GM12878 (cell line): ENCODE data around the gene SMIM44. TPM values are rescaled to one million over a fixed set of nuclear protein-coding genes. Genes with fewer than 3 reads are reported as not detected.

ENCODE experiments used
- ATAC-seq: fragments of 200-7000 bp; cut with Tn5 transposase; 3 replicates; pipeline ENCODE4 v1.9.1; 2020; ENCODE audit warnings: mild to moderate bottlenecking, moderate library complexity
- BruUV-seq: library from RNA; stranded (reverse); fragments of 400-500 nt; replicated peaks from 2 replicates; lab custom pipeline; 2021; lab: Mats Ljungman, UMichigan
- CTCF ChIA-PET: fragments of 300-600 bp; sonication (Branson Sonifier 250); formaldehyde crosslinking; extraction: SDS; loops from one replicate; lab custom pipeline; 2021; ENCODE audit warnings: inconsistent platforms; lab: Yijun Ruan, JAX
- POLR2A ChIA-PET: fragments of 350-600 bp; formaldehyde crosslinking; extraction: SDS; loops from one replicate; lab custom pipeline; 2021; ENCODE audit warnings: inconsistent platforms; lab: Charles Lee
- RAD21 ChIA-PET: fragments of 300-600 bp; sonication (Branson Sonifier 250); formaldehyde crosslinking; loops from one replicate; lab custom pipeline; 2023; ENCODE audit warnings: antibody characterized with exemption; ENCODE audit not compliant: unreplicated experiment; lab: Charles Lee
- SMC1A ChIA-PET: fragments of 300-600 bp; sonication (Branson Sonifier 250); formaldehyde crosslinking; loops from one replicate; lab custom pipeline; 2023; ENCODE audit not compliant: unreplicated experiment, uncharacterized antibody; lab: Charles Lee
- DNase-seq: peaks from one replicate; pipeline ENCODE4 v3.0.0-alpha.2; 2011; ENCODE audit warnings: low read depth, low spot score
- FAIRE-seq: peaks from 3 replicates; lab custom pipeline; 2011; peaks lifted over from hg19 to GRCh38; lab: Jason Lieb, UNC
- H2AFZ ChIP-seq: 2 replicates; pipeline ENCODE4 v1.6.0; 2011; ENCODE audit warnings: low read depth, low read length, control low read depth; ENCODE audit not compliant: control insufficient read depth
- H3K27ac ChIP-seq: 2 replicates; pipeline ENCODE4 v1.5.1; 2011; ENCODE audit warnings: control low read depth; ENCODE audit not compliant: control insufficient read depth, insufficient read depth
- H3K27me3 ChIP-seq, 2 experiments: replicated peaks in 1 of 2; 2 replicates each; pipeline versions ENCODE4 v1.6.0 to v1.6.1; 2011; ENCODE audit warnings: low read length in 1 of 2; ENCODE audit not compliant: control insufficient read depth in 2 of 2, insufficient read depth in 2 of 2
- H3K36me3 ChIP-seq, 2 experiments: 2 replicates each; pipeline ENCODE4 v1.5.1; 2011; ENCODE audit warnings: low read length in 1 of 2; ENCODE audit not compliant: control insufficient read depth in 2 of 2, insufficient read depth in 2 of 2
- H3K4me1 ChIP-seq: 2 replicates; pipeline ENCODE4 v1.6.1; 2011; ENCODE audit warnings: mild to moderate bottlenecking, low read length, moderate library complexity, mixed read lengths; ENCODE audit not compliant: control insufficient read depth, insufficient read depth
- H3K4me2 ChIP-seq: 2 replicates; pipeline ENCODE4 v1.6.0; 2011; ENCODE audit warnings: control low read depth; ENCODE audit not compliant: control insufficient read depth, insufficient read depth
- H3K4me3 ChIP-seq: fragments of 200-600 bp; sonication (generic); 2 replicates; pipeline ENCODE4 v1.5.1; 2016
- H3K79me2 ChIP-seq: 2 replicates; pipeline ENCODE4 v1.6.0; 2011; ENCODE audit warnings: low read length; ENCODE audit not compliant: control insufficient read depth, insufficient read depth
- H3K9ac ChIP-seq: 2 replicates; pipeline ENCODE4 v1.8.0; 2011; ENCODE audit warnings: low read length, control low read depth, mixed read lengths; ENCODE audit not compliant: control insufficient read depth, insufficient read depth
- H3K9me3 ChIP-seq: replicated peaks from 3 replicates; pipeline ENCODE4 v1.5.1; 2011; ENCODE audit warnings: mild to moderate bottlenecking, low read length; ENCODE audit not compliant: control insufficient read depth, insufficient read depth
- H4K20me1 ChIP-seq: 2 replicates; pipeline ENCODE4 v1.6.0; 2011; ENCODE audit not compliant: control insufficient read depth, insufficient read depth
- EZH2 ChIP-seq: IDR thresholded peaks from 2 replicates; pipeline ENCODE4 v1.6.1; 2012; ENCODE audit warnings: low read depth, mild to moderate bottlenecking, control low read depth, inconsistent platforms, low read length, borderline replicate concordance; ENCODE audit not compliant: control insufficient read depth
- IKZF1 ChIP-seq: fragments of 450-650 bp; conservative IDR thresholded peaks from 2 replicates; pipeline ENCODE4 v1.6.1; 2017; ENCODE audit warnings: antibody characterized with exemption, mild to moderate bottlenecking
- JUNB ChIP-seq: IDR thresholded peaks from 2 replicates; pipeline ENCODE4 v1.6.1; 2016; ENCODE audit warnings: antibody characterized with exemption, mild to moderate bottlenecking
- LARP7 ChIP-seq: fragments of 450-650 bp; IDR thresholded peaks from 2 replicates; pipeline ENCODE4 v1.6.1; 2017; ENCODE audit warnings: mild to moderate bottlenecking
- NR2C2 ChIP-seq: IDR thresholded peaks from 2 replicates; pipeline ENCODE4 v1.6.1; 2011; ENCODE audit warnings: borderline replicate concordance, low read depth; ENCODE audit not compliant: control insufficient read depth, insufficient read length
- PML ChIP-seq: IDR thresholded peaks from 2 replicates; pipeline ENCODE4 v1.6.1; 2012; ENCODE audit warnings: low read length, inconsistent platforms
- SMAD5 ChIP-seq: IDR thresholded peaks from 2 replicates; pipeline ENCODE4 v1.6.1; 2016; ENCODE audit warnings: antibody characterized with exemption, low read depth
- SP1 ChIP-seq: IDR thresholded peaks from one replicate; pipeline ENCODE4 v1.6.1; 2011; ENCODE audit warnings: low read depth, low read length
- TCF7 ChIP-seq: IDR thresholded peaks from 2 replicates; pipeline ENCODE4 v1.6.1; 2014; ENCODE audit warnings: antibody characterized with exemption, borderline replicate concordance
- ZNF207 ChIP-seq: fragments of 450-650 bp; IDR thresholded peaks from 2 replicates; pipeline ENCODE4 v1.6.1; 2014; ENCODE audit warnings: antibody characterized with exemption, mild to moderate bottlenecking, borderline replicate concordance
- ZNF24 ChIP-seq: fragments of 450-650 bp; IDR thresholded peaks from 2 replicates; pipeline ENCODE4 v1.6.1; 2017; ENCODE audit warnings: antibody characterized with exemption, mild to moderate bottlenecking
- ZNF384 ChIP-seq: IDR thresholded peaks from 2 replicates; pipeline ENCODE4 v1.6.1; 2012; ENCODE audit warnings: low read depth, mild to moderate bottlenecking, low read length, improper control_type of control experiment, borderline replicate concordance
- WGBS: methylation state at CpG from one replicate; pipeline ENCODE4 v1.1.6; 2016; ENCODE audit warnings: low lambda C conversion rate; ENCODE audit not compliant: insufficient replicate concordance, insufficient coverage; ENCODE audit errors: missing lambda C conversion rate; 5-methylcytosine and 5-hydroxymethylcytosine counted together
- in situ Hi-C: fragments of 300-500 bp; cut with MboI; formaldehyde crosslinking; loops from 9 replicates; pipeline ENCODE4 v1.14.3; 2018; ENCODE audit warnings: mixed read lengths
- intact Hi-C: fragments of 100-400 bp; cut with micrococcal nuclease; formaldehyde crosslinking; loops from one replicate; pipeline ENCODE4 v1.14.2; 2022; ENCODE audit not compliant: unreplicated experiment
- polyA plus RNA-seq, 11 experiments: library from polyadenylated mRNA; depleted of rRNA in 4 of 11; unstranded in 6 of 11; stranded (reverse) in 5 of 11; fragments of >200 nt; fragmentation: Nextera tagmentation in 4 of 11; fragmentation: Illumina TruSeq in 1 of 11; extraction: Ambion mirVana in 4 of 11; extraction: Trizol in 1 of 11; gene quantifications; 1 replicate in 1 of 11; 2 replicates in 10 of 11; pipeline versions ENCODE4 v1.2.1 to v1.2.3, GENCODE V29; 2011 to 2016; ENCODE audit warnings: inconsistent platforms in 2 of 11, missing spikeins in 2 of 11, low read depth in 1 of 11
- total RNA-seq, 4 experiments: library from RNA; depleted of rRNA in 3 of 4; stranded (reverse); fragments of >200 nt in 3 of 4; fragmentation: Illumina TruSeq in 1 of 4; extraction: Trizol in 1 of 4; gene quantifications; 2 replicates each; pipeline versions ENCODE4 v1.2.1 to v1.2.3, GENCODE V29; 2013 to 2021
- TF ChIP-seq, protein P1 (sequence below): IDR thresholded peaks from 2 replicates; pipeline ENCODE4 v1.6.1; 2012; ENCODE audit warnings: low read length, inconsistent platforms
- TF ChIP-seq, protein P2 (sequence below): fragments of 450-650 bp; formaldehyde crosslinking; IDR thresholded peaks from 2 replicates; pipeline ENCODE4 v1.5.0; 2022; ENCODE audit warnings: mild to moderate bottlenecking, missing genetic modification characterization
- TF ChIP-seq, protein P3 (sequence below): IDR thresholded peaks from 2 replicates; pipeline ENCODE4 v1.6.1; 2012; ENCODE audit warnings: low read depth, low read length, improper control_type of control experiment
- TF ChIP-seq, protein P4 (sequence below): fragments of 450-650 bp; IDR thresholded peaks from 2 replicates; pipeline ENCODE4 v1.6.1; 2018; ENCODE audit warnings: borderline replicate concordance, mild to moderate bottlenecking; ENCODE audit not compliant: partially characterized antibody
- TF ChIP-seq, protein P5 (sequence below): IDR thresholded peaks from 2 replicates; pipeline ENCODE4 v1.6.1; 2011; ENCODE audit warnings: low read depth, mild to moderate bottlenecking, low read length, moderate library complexity, borderline replicate concordance; ENCODE audit errors: extremely low read depth

Gene SMIM44
- total and polyA plus RNA-seq, 10 of the 15 experiments (the other 5 are each of a cell fraction or from before 2014, with no cell fraction given) = not detected

DNA sequence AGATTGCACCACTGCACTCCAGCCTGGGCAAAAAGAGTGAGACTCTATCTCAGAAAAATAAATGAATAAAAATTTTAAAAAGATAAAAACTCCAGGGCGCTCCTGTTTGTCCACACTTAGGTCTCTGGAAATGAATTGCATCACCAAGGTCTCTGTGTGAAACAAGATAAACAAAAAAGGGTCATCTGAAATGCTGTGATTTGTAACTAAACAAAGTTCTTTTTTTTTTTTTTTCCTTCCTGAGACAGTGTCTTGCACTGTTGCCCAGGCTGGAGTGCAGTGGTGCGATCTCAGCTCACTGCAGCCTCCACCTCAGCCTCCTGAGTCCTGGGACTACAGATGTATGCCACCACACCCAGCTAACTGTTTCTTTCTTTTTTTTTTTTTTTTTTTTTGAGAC, 34.4 kb upstream of the SMIM44 start:
- H3K4me3 ChIP-seq = no peak overlapping the region
- ChIA-PET SMC1A (no interaction called here), POLR2A (interaction anchor here (0.6 to 0.7 kb wide), 2 partner anchors 57 to 719 kb away, joined by 4 to 8 read pairs; no protein-coding TSS in a partner anchor), CTCF (interaction anchor here (1.4 kb wide), 1 partner anchor 27 kb away, joined by 6 read pairs; no protein-coding TSS in a partner anchor), RAD21 (no interaction called here)
- no peak overlapping the region for H3K9ac ChIP-seq
- intact Hi-C loops = no loop called here
- H3K36me3 ChIP-seq = peaks cover 3 to 12% of the 10 kb centered on the region in 2 experiments; a peak in 2 of 4 replicates
- H3K4me2 ChIP-seq = no peak overlapping the region
- BruUV-seq = no TSS peak
- H3K4me1 ChIP-seq = peaks cover 4% of the 10 kb centered on the region; the same call in 1 of the 2 replicates
- no peak overlapping the region for H3K27ac ChIP-seq
- FAIRE-seq (no peak), DNase-seq (no peak), ATAC-seq (no peak)
- in situ Hi-C loops = no loop called here
- peaks cover 5% of the 10 kb centered on the region for H3K79me2 ChIP-seq
- no peak overlapping the region for H2AFZ ChIP-seq
- no peaks in the 10 kb centered on the region for H3K9me3 ChIP-seq
- no peaks in the 10 kb centered on the region for H3K27me3 ChIP-seq
- WGBS = 65% methylated on average over 2 of the region's 2 CpGs
- no peaks in the 10 kb centered on the region for H4K20me1 ChIP-seq
- TF ChIP-seq LARP7 (no peak), SMAD5 (no peak), ZNF384 (no peak), PML (no peak), TCF7 (no peak), IKZF1 (no peak), JUNB (no peak), ZNF24 (no peak), ZNF207 (no peak), EZH2 (no peak), NR2C2 (no peak), SP1 (no peak)
- TF ChIP-seq, protein P1, sequence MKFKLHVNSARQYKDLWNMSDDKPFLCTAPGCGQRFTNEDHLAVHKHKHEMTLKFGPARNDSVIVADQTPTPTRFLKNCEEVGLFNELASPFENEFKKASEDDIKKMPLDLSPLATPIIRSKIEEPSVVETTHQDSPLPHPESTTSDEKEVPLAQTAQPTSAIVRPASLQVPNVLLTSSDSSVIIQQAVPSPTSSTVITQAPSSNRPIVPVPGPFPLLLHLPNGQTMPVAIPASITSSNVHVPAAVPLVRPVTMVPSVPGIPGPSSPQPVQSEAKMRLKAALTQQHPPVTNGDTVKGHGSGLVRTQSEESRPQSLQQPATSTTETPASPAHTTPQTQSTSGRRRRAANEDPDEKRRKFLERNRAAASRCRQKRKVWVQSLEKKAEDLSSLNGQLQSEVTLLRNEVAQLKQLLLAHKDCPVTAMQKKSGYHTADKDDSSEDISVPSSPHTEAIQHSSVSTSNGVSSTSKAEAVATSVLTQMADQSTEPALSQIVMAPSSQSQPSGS = no peak
- TF ChIP-seq, protein P2, sequence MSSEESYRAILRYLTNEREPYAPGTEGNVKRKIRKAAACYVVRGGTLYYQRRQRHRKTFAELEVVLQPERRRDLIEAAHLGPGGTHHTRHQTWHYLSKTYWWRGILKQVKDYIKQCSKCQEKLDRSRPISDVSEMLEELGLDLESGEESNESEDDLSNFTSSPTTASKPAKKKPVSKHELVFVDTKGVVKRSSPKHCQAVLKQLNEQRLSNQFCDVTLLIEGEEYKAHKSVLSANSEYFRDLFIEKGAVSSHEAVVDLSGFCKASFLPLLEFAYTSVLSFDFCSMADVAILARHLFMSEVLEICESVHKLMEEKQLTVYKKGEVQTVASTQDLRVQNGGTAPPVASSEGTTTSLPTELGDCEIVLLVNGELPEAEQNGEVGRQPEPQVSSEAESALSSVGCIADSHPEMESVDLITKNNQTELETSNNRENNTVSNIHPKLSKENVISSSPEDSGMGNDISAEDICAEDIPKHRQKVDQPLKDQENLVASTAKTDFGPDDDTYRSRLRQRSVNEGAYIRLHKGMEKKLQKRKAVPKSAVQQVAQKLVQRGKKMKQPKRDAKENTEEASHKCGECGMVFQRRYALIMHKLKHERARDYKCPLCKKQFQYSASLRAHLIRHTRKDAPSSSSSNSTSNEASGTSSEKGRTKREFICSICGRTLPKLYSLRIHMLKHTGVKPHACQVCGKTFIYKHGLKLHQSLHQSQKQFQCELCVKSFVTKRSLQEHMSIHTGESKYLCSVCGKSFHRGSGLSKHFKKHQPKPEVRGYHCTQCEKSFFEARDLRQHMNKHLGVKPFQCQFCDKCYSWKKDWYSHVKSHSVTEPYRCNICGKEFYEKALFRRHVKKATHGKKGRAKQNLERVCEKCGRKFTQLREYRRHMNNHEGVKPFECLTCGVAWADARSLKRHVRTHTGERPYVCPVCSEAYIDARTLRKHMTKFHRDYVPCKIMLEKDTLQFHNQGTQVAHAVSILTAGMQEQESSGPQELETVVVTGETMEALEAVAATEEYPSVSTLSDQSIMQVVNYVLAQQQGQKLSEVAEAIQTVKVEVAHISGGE (CRISPR knock-in tag) = no peak
- TF ChIP-seq, protein P3, sequence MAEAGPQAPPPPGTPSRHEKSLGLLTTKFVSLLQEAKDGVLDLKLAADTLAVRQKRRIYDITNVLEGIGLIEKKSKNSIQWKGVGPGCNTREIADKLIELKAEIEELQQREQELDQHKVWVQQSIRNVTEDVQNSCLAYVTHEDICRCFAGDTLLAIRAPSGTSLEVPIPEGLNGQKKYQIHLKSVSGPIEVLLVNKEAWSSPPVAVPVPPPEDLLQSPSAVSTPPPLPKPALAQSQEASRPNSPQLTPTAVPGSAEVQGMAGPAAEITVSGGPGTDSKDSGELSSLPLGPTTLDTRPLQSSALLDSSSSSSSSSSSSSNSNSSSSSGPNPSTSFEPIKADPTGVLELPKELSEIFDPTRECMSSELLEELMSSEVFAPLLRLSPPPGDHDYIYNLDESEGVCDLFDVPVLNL = no peak
- TF ChIP-seq, protein P4, sequence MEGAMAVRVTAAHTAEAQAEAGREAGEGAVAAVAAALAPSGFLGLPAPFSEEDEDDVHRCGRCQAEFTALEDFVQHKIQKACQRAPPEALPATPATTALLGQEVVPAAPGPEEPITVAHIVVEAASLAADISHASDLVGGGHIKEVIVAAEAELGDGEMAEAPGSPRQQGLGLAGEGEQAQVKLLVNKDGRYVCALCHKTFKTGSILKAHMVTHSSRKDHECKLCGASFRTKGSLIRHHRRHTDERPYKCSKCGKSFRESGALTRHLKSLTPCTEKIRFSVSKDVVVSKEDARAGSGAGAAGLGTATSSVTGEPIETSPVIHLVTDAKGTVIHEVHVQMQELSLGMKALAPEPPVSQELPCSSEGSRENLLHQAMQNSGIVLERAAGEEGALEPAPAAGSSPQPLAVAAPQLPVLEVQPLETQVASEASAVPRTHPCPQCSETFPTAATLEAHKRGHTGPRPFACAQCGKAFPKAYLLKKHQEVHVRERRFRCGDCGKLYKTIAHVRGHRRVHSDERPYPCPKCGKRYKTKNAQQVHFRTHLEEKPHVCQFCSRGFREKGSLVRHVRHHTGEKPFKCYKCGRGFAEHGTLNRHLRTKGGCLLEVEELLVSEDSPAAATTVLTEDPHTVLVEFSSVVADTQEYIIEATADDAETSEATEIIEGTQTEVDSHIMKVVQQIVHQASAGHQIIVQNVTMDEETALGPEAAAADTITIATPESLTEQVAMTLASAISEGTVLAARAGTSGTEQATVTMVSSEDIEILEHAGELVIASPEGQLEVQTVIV = no peak
- TF ChIP-seq, protein P5, sequence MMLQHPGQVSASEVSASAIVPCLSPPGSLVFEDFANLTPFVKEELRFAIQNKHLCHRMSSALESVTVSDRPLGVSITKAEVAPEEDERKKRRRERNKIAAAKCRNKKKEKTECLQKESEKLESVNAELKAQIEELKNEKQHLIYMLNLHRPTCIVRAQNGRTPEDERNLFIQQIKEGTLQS = no peak
